H1 (cell line): ENCODE data around the gene IMPG2. TPM values are rescaled to one million over a fixed set of nuclear protein-coding genes. Genes with fewer than 3 reads are reported as not detected.

Source experiments
- CTCF ChIA-PET: fragments of 300-600 bp; sonication (Branson Sonifier 250); formaldehyde crosslinking; loops from one replicate; lab custom pipeline; 2021; ENCODE audit not compliant: partially characterized antibody; lab: Charles Lee
- POLR2A ChIA-PET: fragments of 300-600 bp; sonication (Branson Sonifier 250); formaldehyde crosslinking; loops from one replicate; lab custom pipeline; 2021; ENCODE audit warnings: inconsistent platforms; ENCODE audit not compliant: partially characterized antibody; lab: Charles Lee
- DNase-seq, 2 experiments: peaks; one replicate each; pipeline versions ENCODE4 v3.0.0 to v3.0.0-alpha.2; 2010 to 2022; ENCODE audit warnings: low spot score in 2 of 2, low read depth in 1 of 2, mixed read lengths in 1 of 2
- FAIRE-seq: peaks from 2 replicates; lab custom pipeline; 2011; peaks lifted over from hg19 to GRCh38; lab: Jason Lieb, UNC
- H2AFZ ChIP-seq: 2 replicates; pipeline ENCODE4 v1.8.1; 2012; ENCODE audit warnings: low read length, inconsistent platforms
- H2AK5ac ChIP-seq: 2 replicates; pipeline ENCODE4 v1.6.1; 2013; ENCODE audit warnings: low read depth, low read length
- H2BK120ac ChIP-seq: replicated peaks from 2 replicates; pipeline ENCODE3; 2013; ENCODE audit warnings: low read depth, low read length, inconsistent platforms
- H2BK12ac ChIP-seq: 2 replicates; pipeline ENCODE4 v1.6.1; 2013; ENCODE audit warnings: low read depth, low read length
- H2BK15ac ChIP-seq: 2 replicates; pipeline ENCODE4 v1.6.1; 2013; ENCODE audit warnings: low read length
- H2BK20ac ChIP-seq: 2 replicates; pipeline ENCODE4 v1.6.1; 2013; ENCODE audit warnings: low read length
- H2BK5ac ChIP-seq: 2 replicates; pipeline ENCODE4 v1.6.1; 2013; ENCODE audit warnings: low read depth, low read length
- H3K14ac ChIP-seq: 2 replicates; pipeline ENCODE4 v1.6.1; 2013; ENCODE audit warnings: inconsistent platforms; ENCODE audit not compliant: insufficient read length
- H3K18ac ChIP-seq: 2 replicates; pipeline ENCODE4 v1.6.1; 2013; ENCODE audit warnings: low read length; ENCODE audit errors: extremely low read depth
- H3K23ac ChIP-seq: 2 replicates; pipeline ENCODE4 v1.6.1; 2013; ENCODE audit warnings: inconsistent platforms; ENCODE audit not compliant: insufficient read length
- H3K23me2 ChIP-seq: 2 replicates; pipeline ENCODE4 v1.6.1; 2013; ENCODE audit warnings: low read depth, low read length
- H3K27ac ChIP-seq: 2 replicates; pipeline ENCODE4 v1.6.1; 2011; ENCODE audit warnings: low read depth, low read length, inconsistent platforms
- H3K27me3 ChIP-seq, 4 experiments: replicated peaks in 1 of 4; 1 replicate in 1 of 4; 2 replicates in 3 of 4; pipeline versions ENCODE4 v1.6.1 to v1.8.1; 2011 to 2013; ENCODE audit warnings: low read length in 3 of 4, mild to moderate bottlenecking in 3 of 4, inconsistent platforms in 2 of 4, mixed read lengths in 2 of 4, moderate library complexity in 1 of 4; ENCODE audit not compliant: control insufficient read depth in 3 of 4, insufficient read depth in 3 of 4; ENCODE audit errors: extremely low read depth in 1 of 4
- H3K36me3 ChIP-seq, 4 experiments: 2 replicates each; pipeline versions ENCODE4 v1.6.1 to v1.8.1; 2011 to 2013; ENCODE audit warnings: mild to moderate bottlenecking in 4 of 4, low read length in 3 of 4, moderate library complexity in 2 of 4, control low read depth in 1 of 4, inconsistent platforms in 1 of 4; ENCODE audit not compliant: insufficient read depth in 4 of 4, control insufficient read depth in 2 of 4
- H3K4ac ChIP-seq: replicated peaks from 2 replicates; pipeline ENCODE3; 2013; ENCODE audit warnings: low read length, low read depth, mixed read lengths, inconsistent platforms; ENCODE audit not compliant: insufficient read length
- H3K4me1 ChIP-seq, 4 experiments: replicated peaks in 1 of 4; 1 replicate in 1 of 4; 2 replicates in 3 of 4; pipeline versions ENCODE4 v1.6.1 to v1.8.1; 2011 to 2013; ENCODE audit warnings: low read length in 3 of 4, inconsistent platforms in 2 of 4, mixed read lengths in 1 of 4; ENCODE audit not compliant: insufficient read depth in 4 of 4, control insufficient read depth in 3 of 4
- H3K4me2 ChIP-seq, 2 experiments: 2 replicates each; pipeline versions ENCODE4 v1.6.1 to v1.8.1; 2011 to 2013; ENCODE audit warnings: low read depth in 2 of 2, low read length in 2 of 2, control low read depth in 1 of 2, inconsistent platforms in 1 of 2, mild to moderate bottlenecking in 1 of 2; ENCODE audit not compliant: insufficient read depth in 1 of 2
- H3K4me3 ChIP-seq, 4 experiments: fragments of 200-600, 300-600 bp in 1 of 4; sonication (generic), shearing (Covaris generic), sonication (Bioruptor Twin) in 1 of 4; 2 replicates each; pipeline versions ENCODE4 v1.5.1 to v1.8.1; 2011 to 2016; ENCODE audit warnings: low read length in 4 of 4, low read depth in 3 of 4, control low read depth in 2 of 4, inconsistent platforms in 2 of 4, mild to moderate bottlenecking in 2 of 4, mixed read lengths in 1 of 4, moderate library complexity in 1 of 4; ENCODE audit not compliant: insufficient read depth in 2 of 4; ENCODE audit errors: extremely low read depth in 1 of 4
- H3K56ac ChIP-seq: replicated peaks from 2 replicates; pipeline ENCODE3; 2013; ENCODE audit warnings: low read depth, mild to moderate bottlenecking, mixed read lengths, low read length, inconsistent platforms; ENCODE audit not compliant: insufficient read length
- H3K79me1 ChIP-seq: 2 replicates; pipeline ENCODE4 v1.6.1; 2013; ENCODE audit warnings: low read depth, low read length, control low read depth
- H3K79me2 ChIP-seq, 2 experiments: 2 replicates each; pipeline versions ENCODE4 v1.6.1 to v1.8.1; 2012 to 2013; ENCODE audit warnings: low read length in 2 of 2, mild to moderate bottlenecking in 2 of 2, inconsistent platforms in 1 of 2; ENCODE audit not compliant: insufficient read depth in 2 of 2, control insufficient read depth in 1 of 2
- H3K9ac ChIP-seq, 4 experiments: replicated peaks in 1 of 4; 1 replicate in 1 of 4; 2 replicates in 3 of 4; pipeline versions ENCODE4 v1.6.1 to v1.8.1; 2011 to 2013; ENCODE audit warnings: low read depth in 3 of 4, low read length in 3 of 4, control low read depth in 2 of 4, mild to moderate bottlenecking in 2 of 4, moderate library complexity in 2 of 4, inconsistent platforms in 1 of 4; ENCODE audit errors: extremely low read depth in 1 of 4
- H3K9me3 ChIP-seq, 2 experiments: 2 replicates each; pipeline versions ENCODE4 v1.6.1 to v1.8.1; 2012 to 2013; ENCODE audit warnings: mild to moderate bottlenecking in 2 of 2, moderate library complexity in 2 of 2, control low read depth in 1 of 2, inconsistent platforms in 1 of 2, low read depth in 1 of 2, low read length in 1 of 2, mixed read lengths in 1 of 2; ENCODE audit not compliant: insufficient read depth in 2 of 2
- H4K20me1 ChIP-seq, 2 experiments: replicated peaks in 1 of 2; 2 replicates each; pipeline versions ENCODE3 to v1.8.1; 2011 to 2013; ENCODE audit warnings: inconsistent platforms in 2 of 2, low read length in 2 of 2, mild to moderate bottlenecking in 1 of 2; ENCODE audit not compliant: insufficient read depth in 2 of 2, control insufficient read depth in 1 of 2
- H4K5ac ChIP-seq: 2 replicates; pipeline ENCODE4 v1.6.1; 2013; ENCODE audit warnings: low read length, low read depth, mixed read lengths, inconsistent platforms; ENCODE audit not compliant: insufficient read length
- H4K8ac ChIP-seq: 2 replicates; pipeline ENCODE4 v1.8.0; 2013; ENCODE audit warnings: mild to moderate bottlenecking, moderate library complexity, low read length, inconsistent platforms; ENCODE audit not compliant: insufficient read depth; ENCODE audit errors: extremely low read depth
- H4K91ac ChIP-seq: replicated peaks from 2 replicates; pipeline ENCODE3; 2013; ENCODE audit warnings: low read length, mixed read lengths, inconsistent platforms; ENCODE audit not compliant: insufficient read length
- BCL11A ChIP-seq, 2 experiments: IDR thresholded peaks; one replicate each; pipeline ENCODE4 v1.6.1; 2011; ENCODE audit warnings: low read depth in 2 of 2, low read length in 2 of 2, mild to moderate bottlenecking in 2 of 2
- CTCF ChIP-seq, 3 experiments: IDR thresholded peaks; 1 replicate in 2 of 3; 2 replicates in 1 of 3; pipeline versions ENCODE4 v1.5.1 to v1.6.1; 2011; ENCODE audit warnings: low read length in 3 of 3, mild to moderate bottlenecking in 3 of 3, inconsistent platforms in 2 of 3, low read depth in 1 of 3, moderate library complexity in 1 of 3; ENCODE audit not compliant: insufficient read depth in 1 of 3; ENCODE audit errors: control extremely low read depth in 1 of 3
- EGR1 ChIP-seq: IDR thresholded peaks from 2 replicates; pipeline ENCODE4 v1.6.1; 2011; ENCODE audit warnings: low read depth, low read length, borderline replicate concordance
- EP300 ChIP-seq, 2 experiments: IDR thresholded peaks; 1 replicate in 1 of 2; 2 replicates in 1 of 2; pipeline ENCODE4 v1.6.1; 2011 to 2012; ENCODE audit warnings: low read depth in 2 of 2, low read length in 2 of 2, mild to moderate bottlenecking in 2 of 2, borderline replicate concordance in 1 of 2, inconsistent platforms in 1 of 2, moderate library complexity in 1 of 2
- JUN ChIP-seq: IDR thresholded peaks from 2 replicates; pipeline ENCODE4 v1.6.1; 2011; ENCODE audit warnings: low read depth, mild to moderate bottlenecking, improper control_type of control experiment, low read length
- POU5F1 ChIP-seq: IDR thresholded peaks from 2 replicates; pipeline ENCODE4 v1.6.1; 2011; ENCODE audit warnings: low read depth, mild to moderate bottlenecking, low read length, moderate library complexity
- SAP30 ChIP-seq: fragments of 300-600 bp; sonication (generic); IDR thresholded peaks from 2 replicates; pipeline ENCODE4 v1.7.1; 2012; ENCODE audit warnings: low read length, moderate library complexity, mild to moderate bottlenecking, inconsistent platforms; ENCODE audit not compliant: insufficient read depth, insufficient replicate concordance
- USF2 ChIP-seq: IDR thresholded peaks from 2 replicates; pipeline ENCODE4 v1.6.1; 2011; ENCODE audit warnings: low read length, improper control_type of control experiment
- WGBS, 2 experiments: shearing (Covaris generic) in 1 of 2; methylation state at CpG; one replicate each; pipeline versions ENCODE4 v1.1.6 to v1.1.7; 2013 to 2015; ENCODE audit warnings: low lambda C conversion rate in 2 of 2, mixed read lengths in 2 of 2, inconsistent platforms in 1 of 2, low coverage in 1 of 2, missing lambda C conversion rate in 1 of 2; ENCODE audit not compliant: insufficient replicate concordance in 2 of 2, insufficient coverage in 1 of 2, insufficient read length in 1 of 2; ENCODE audit errors: extremely low coverage in 1 of 2, missing lambda C conversion rate in 1 of 2; 5-methylcytosine and 5-hydroxymethylcytosine counted together
- polyA plus RNA-seq, 7 experiments: library from polyadenylated mRNA; depleted of rRNA in 3 of 7; stranded (reverse) in 5 of 7; unstranded in 2 of 7; fragments of >200 nt in 5 of 7; fragments of 200-250 nt in 2 of 7; gene quantifications; 1 replicate in 5 of 7; 2 replicates in 1 of 7; 4 replicates in 1 of 7; pipeline versions ENCODE4 v1.2.1 to v1.2.3, GENCODE V29; 2011 to 2013; ENCODE audit warnings: missing spikeins in 2 of 7, mixed read lengths in 2 of 7
- total RNA-seq: library from RNA; stranded (reverse); fragmentation: NEBNext Ultra II Directional; extraction: Animal tissue kit (Norgen Biotek cat#: 25700); gene quantifications from 2 replicates; pipeline ENCODE4 v1.2.1, GENCODE V29; 2021
- TF ChIP-seq, protein P1 (sequence below): IDR thresholded peaks from 2 replicates; pipeline ENCODE4 v1.6.1; 2012; ENCODE audit warnings: inconsistent platforms

IMPG2 gene
- total and polyA plus RNA-seq, 2 of the 8 experiments (the other 6 are each of a cell fraction or from before 2014, with no cell fraction given), result 0.03 to 0.06 TPM

GRCh38 chr3:101189176-101189575 lies 131.2 kb downstream of the IMPG2 start:
- Histone ChIP-seq H3K79me2 (no peaks in the 10 kb centered on the region), H3K4ac (no peak overlapping the region), H4K5ac (no peak overlapping the region), H3K4me2 (no peak overlapping the region), H3K18ac (no peak overlapping the region), H2BK5ac (no peak overlapping the region), H4K8ac (no peak overlapping the region), H3K23me2 (no peaks in the 10 kb centered on the region), H2AFZ (no peak overlapping the region), H3K9me3 (peaks cover 0 to 3% of the 10 kb centered on the region in 2 experiments; a peak in 2 of 4 replicates), H3K36me3 (no peaks in the 10 kb centered on the region), H4K20me1 (no peaks in the 10 kb centered on the region), H3K14ac (no peak overlapping the region), H2BK120ac (no peak overlapping the region), H2BK15ac (no peak overlapping the region), H3K56ac (no peak overlapping the region), H3K27me3 (no peaks in the 10 kb centered on the region), H2AK5ac (no peak overlapping the region), H3K4me1 (no peaks in the 10 kb centered on the region), H3K23ac (no peak overlapping the region), H3K79me1 (no peaks in the 10 kb centered on the region), H2BK20ac (no peak overlapping the region), H4K91ac (no peak overlapping the region), H3K9ac (no peak overlapping the region), H2BK12ac (no peak overlapping the region), H3K4me3 (no peak overlapping the region), H3K27ac (no peak overlapping the region)
- no peak for DNase-seq
- ChIA-PET POLR2A (interaction anchor here (0.6 kb wide), 1 partner anchor 484 kb away, joined by 3 read pairs; no protein-coding TSS in a partner anchor), CTCF (interaction anchor here (0.6 to 2.3 kb wide), 3 partner anchors 9 to 384 kb away, joined by 4 to 12 read pairs (median 4); no protein-coding TSS in a partner anchor)
- WGBS, 2 experiments, result 90% methylated on average over 2 of the region's 2 CpGs; no CpG with 5 or more reads in 1 of the 2 experiments
- FAIRE-seq, result no peak
- TF ChIP-seq POU5F1 (no peak), CTCF (IDR thresholded peaks at IDR 0.05; ENCODE audit: control extremely low read depth in 1 of 3, insufficient read depth in 1 of 3, low read depth in 1 of 3, low read length in 3 of 3) (no peak), EGR1 (no peak), SAP30 (no peak), BCL11A (IDR thresholded peaks at IDR 0.05; ENCODE audit: low read depth in 2 of 2, low read length in 2 of 2) (no peak), JUN (no peak), EP300 (IDR thresholded peaks at IDR 0.05; ENCODE audit: borderline replicate concordance in 1 of 2, low read depth in 2 of 2, low read length in 2 of 2) (no peak), USF2 (no peak)
- TF ChIP-seq, protein P1, sequence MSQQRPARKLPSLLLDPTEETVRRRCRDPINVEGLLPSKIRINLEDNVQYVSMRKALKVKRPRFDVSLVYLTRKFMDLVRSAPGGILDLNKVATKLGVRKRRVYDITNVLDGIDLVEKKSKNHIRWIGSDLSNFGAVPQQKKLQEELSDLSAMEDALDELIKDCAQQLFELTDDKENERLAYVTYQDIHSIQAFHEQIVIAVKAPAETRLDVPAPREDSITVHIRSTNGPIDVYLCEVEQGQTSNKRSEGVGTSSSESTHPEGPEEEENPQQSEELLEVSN, result no peak
